Astrocyte (in vitro differentiated cells and primary cell): ENCODE results near the gene ATP2C1.

Experiments used
- CTCF ChIP-seq: IDR thresholded peaks from 2 replicates; pipeline ENCODE4 v1.5.1; 2011; ENCODE audit warnings: low read depth, mild to moderate bottlenecking, inconsistent platforms, low read length, moderate library complexity; ENCODE audit not compliant: insufficient read depth
- EZH2 ChIP-seq: IDR thresholded peaks from 2 replicates; pipeline ENCODE4 v1.6.1; 2012; ENCODE audit warnings: mild to moderate bottlenecking, low read length, inconsistent platforms; ENCODE audit not compliant: insufficient read depth

DNA sequence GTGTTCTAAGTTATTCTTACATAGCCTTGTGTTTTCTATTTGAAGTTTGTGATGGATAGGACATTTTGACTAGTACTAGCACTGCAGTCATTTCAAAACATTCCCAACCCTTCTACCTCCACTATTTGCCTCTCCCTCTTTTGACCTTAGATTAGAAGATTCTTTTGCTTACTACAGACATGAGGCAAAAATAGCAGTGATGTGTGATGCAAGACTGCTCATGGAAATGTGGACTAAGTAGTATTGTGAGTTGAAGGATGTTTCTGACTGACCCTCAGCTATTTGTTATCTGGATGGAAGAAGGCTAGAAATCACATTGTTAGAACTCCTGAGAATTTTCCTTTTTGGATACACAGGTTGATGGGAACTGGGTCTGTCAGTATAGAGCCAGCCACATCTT, 45.9 kb downstream of the ATP2C1 start:
- TF ChIP-seq CTCF (no peak), EZH2 (no peak)
